ENCODE data around the gene CCM2.

DNA sequence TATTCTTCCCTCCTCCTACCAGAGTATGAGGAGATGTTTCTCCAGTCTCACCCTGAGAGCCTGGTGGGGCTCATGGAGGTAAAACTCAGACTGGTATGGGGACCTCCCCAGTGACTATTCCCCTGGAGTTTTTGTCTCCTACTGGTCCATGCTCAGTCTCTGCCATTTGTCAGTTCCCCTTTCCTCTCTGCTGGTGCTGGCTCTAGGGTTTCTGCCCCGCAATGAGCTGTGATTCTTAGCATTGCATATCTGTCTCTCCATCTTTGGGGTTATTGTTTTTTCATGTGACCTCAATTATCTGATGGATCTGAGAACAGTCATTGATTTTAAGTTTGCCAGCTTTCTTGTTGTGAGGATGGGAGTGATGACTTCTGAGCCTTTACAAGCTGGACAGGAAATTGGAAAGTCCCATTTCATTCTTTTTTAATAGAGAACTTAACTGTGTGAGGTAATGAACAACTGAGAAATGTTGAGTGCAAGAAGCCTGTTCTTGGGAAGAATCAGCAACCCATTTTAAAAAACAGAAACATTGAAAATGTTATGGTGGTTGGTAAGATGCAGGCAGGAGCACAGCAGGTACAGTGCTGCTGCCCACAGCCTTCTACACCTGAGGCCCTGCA lies 61.9 kb downstream of the CCM2 start:
- TF ChIP-seq, protein P1, sequence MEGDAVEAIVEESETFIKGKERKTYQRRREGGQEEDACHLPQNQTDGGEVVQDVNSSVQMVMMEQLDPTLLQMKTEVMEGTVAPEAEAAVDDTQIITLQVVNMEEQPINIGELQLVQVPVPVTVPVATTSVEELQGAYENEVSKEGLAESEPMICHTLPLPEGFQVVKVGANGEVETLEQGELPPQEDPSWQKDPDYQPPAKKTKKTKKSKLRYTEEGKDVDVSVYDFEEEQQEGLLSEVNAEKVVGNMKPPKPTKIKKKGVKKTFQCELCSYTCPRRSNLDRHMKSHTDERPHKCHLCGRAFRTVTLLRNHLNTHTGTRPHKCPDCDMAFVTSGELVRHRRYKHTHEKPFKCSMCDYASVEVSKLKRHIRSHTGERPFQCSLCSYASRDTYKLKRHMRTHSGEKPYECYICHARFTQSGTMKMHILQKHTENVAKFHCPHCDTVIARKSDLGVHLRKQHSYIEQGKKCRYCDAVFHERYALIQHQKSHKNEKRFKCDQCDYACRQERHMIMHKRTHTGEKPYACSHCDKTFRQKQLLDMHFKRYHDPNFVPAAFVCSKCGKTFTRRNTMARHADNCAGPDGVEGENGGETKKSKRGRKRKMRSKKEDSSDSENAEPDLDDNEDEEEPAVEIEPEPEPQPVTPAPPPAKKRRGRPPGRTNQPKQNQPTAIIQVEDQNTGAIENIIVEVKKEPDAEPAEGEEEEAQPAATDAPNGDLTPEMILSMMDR (IDR thresholded peaks at IDR 0.05) = no peak
- TF ChIP-seq EP300 (IDR thresholded peaks at IDR 0.05) = no peak
- TF ChIP-seq POLR2A (IDR thresholded peaks at IDR 0.05) = no peak

Data from tibial nerve (tissue), 4 donors.